ENCODE results near the gene TRPM3. TPM values are rescaled to one million over a fixed set of nuclear protein-coding genes. Genes with fewer than 3 reads are reported as not detected.

TRPM3 gene
- total and polyA plus RNA-seq, 7 experiments from 2014 or later = not detected

- no peak overlapping the region for H3K4me3 Mint-ChIP-seq
- no peaks in the 10 kb centered on the region for H3K36me3 ChIP-seq (ENCODE audit: control insufficient read depth in 2 of 3, insufficient read depth in 3 of 3, low read length in 3 of 3)
- DNase-seq (no peak), ATAC-seq (no peak)
- no peaks in the 10 kb centered on the region for H3K4me1 Mint-ChIP-seq
- intact Hi-C loops (cut with micrococcal nuclease) = no loop called here
- H3K27me3 ChIP-seq (ENCODE audit: control insufficient read depth in 2 of 2, insufficient read depth in 2 of 2, low read length in 2 of 2) = no peaks in the 10 kb centered on the region
- H3K9me3 Mint-ChIP-seq = peaks cover 0 to 18% (median 4%) of the 10 kb centered on the region in 11 donors
- H3K27ac Mint-ChIP-seq = no peak overlapping the region
- H3K4me3 ChIP-seq (ENCODE audit: low read length) = no peak overlapping the region
- CTCF ChIA-PET = no interaction called here
- H3K9me3 ChIP-seq (ENCODE audit: control insufficient read depth in 2 of 3, low read length in 3 of 3) = no peaks in the 10 kb centered on the region
- POLR2A ChIA-PET = no interaction called here
- no peak overlapping the region for H3K27ac ChIP-seq (ENCODE audit: low read depth, low read length)
- peaks cover 0 to 8% (median 5%) of the 10 kb centered on the region in 5 donors for H3K27me3 Mint-ChIP-seq
- H3K36me3 Mint-ChIP-seq = no peaks in the 10 kb centered on the region
- no peaks in the 10 kb centered on the region for H3K4me1 ChIP-seq (ENCODE audit: control insufficient read depth in 2 of 2, insufficient read depth in 2 of 2, low read length in 2 of 2)
Observed at GRCh38 chr9:71144495-71144894, 23.1 kb upstream of the TRPM3 start.

GRCh38 chr9:71136696-71137095, 15.3 kb upstream of the TRPM3 start:
- ChIA-PET POLR2A (no interaction called here), CTCF (no interaction called here)
- Mint-ChIP-seq H3K4me1 (no peaks in the 10 kb centered on the region), H3K9me3 (peaks cover 0 to 3% (median 0%) of the 10 kb centered on the region in 11 donors), H3K27ac (no peak overlapping the region), H3K36me3 (no peaks in the 10 kb centered on the region), H3K27me3 (peaks cover 0 to 4% (median 0%) of the 10 kb centered on the region in 5 donors), H3K4me3 (no peak overlapping the region)
- no peak overlapping the region for H3K4me3 ChIP-seq (ENCODE audit: low read length)
- no peaks in the 10 kb centered on the region for H3K4me1 ChIP-seq (ENCODE audit: control insufficient read depth in 2 of 2, insufficient read depth in 2 of 2, low read length in 2 of 2)
- DNase-seq (no peak), ATAC-seq (no peak)
- no peak overlapping the region for H3K27ac ChIP-seq (ENCODE audit: low read depth, low read length)
- intact Hi-C loops (cut with micrococcal nuclease) = no loop called here
- no peaks in the 10 kb centered on the region for H3K27me3 ChIP-seq (ENCODE audit: control insufficient read depth in 2 of 2, insufficient read depth in 2 of 2, low read length in 2 of 2)
- no peaks in the 10 kb centered on the region for H3K9me3 ChIP-seq (ENCODE audit: control insufficient read depth in 2 of 3, low read length in 3 of 3)
- H3K36me3 ChIP-seq (ENCODE audit: control insufficient read depth in 2 of 3, insufficient read depth in 3 of 3, low read length in 3 of 3) = no peaks in the 10 kb centered on the region

- no peaks in the 10 kb centered on the region for H3K36me3 Mint-ChIP-seq
- H3K4me1 Mint-ChIP-seq = no peaks in the 10 kb centered on the region
- CTCF ChIA-PET = no interaction called here
- DNase-seq (no peak), ATAC-seq (no peak)
- Histone ChIP-seq H3K9me3 (ENCODE audit: control insufficient read depth in 2 of 3, low read length in 3 of 3) (no peaks in the 10 kb centered on the region), H3K4me3 (ENCODE audit: low read length) (no peak overlapping the region), H3K27ac (ENCODE audit: low read depth, low read length) (no peak overlapping the region), H3K27me3 (ENCODE audit: control insufficient read depth in 2 of 2, insufficient read depth in 2 of 2, low read length in 2 of 2) (peaks cover 0 to 2% of the 10 kb centered on the region in 2 donors), H3K4me1 (ENCODE audit: control insufficient read depth in 2 of 2, insufficient read depth in 2 of 2, low read length in 2 of 2) (no peaks in the 10 kb centered on the region), H3K36me3 (ENCODE audit: control insufficient read depth in 2 of 3, insufficient read depth in 3 of 3, low read length in 3 of 3) (no peaks in the 10 kb centered on the region)
- POLR2A ChIA-PET = no interaction called here
- no peak overlapping the region for H3K4me3 Mint-ChIP-seq
- peaks cover 0 to 2% (median 0%) of the 10 kb centered on the region in 11 donors for H3K9me3 Mint-ChIP-seq
- intact Hi-C loops (cut with micrococcal nuclease) = no loop called here
- no peaks in the 10 kb centered on the region for H3K27me3 Mint-ChIP-seq
- H3K27ac Mint-ChIP-seq = no peak overlapping the region
Observed at GRCh38 chr9:71131145-71131544, 9.7 kb upstream of the TRPM3 start.

- H3K9me3 Mint-ChIP-seq = peaks cover 0 to 2% (median 0%) of the 10 kb centered on the region in 11 donors
- Histone ChIP-seq H3K36me3 (ENCODE audit: control insufficient read depth in 2 of 3, insufficient read depth in 3 of 3, low read length in 3 of 3) (no peaks in the 10 kb centered on the region), H3K27ac (ENCODE audit: low read depth, low read length) (no peak overlapping the region), H3K9me3 (ENCODE audit: control insufficient read depth in 2 of 3, low read length in 3 of 3) (no peaks in the 10 kb centered on the region), H3K4me3 (ENCODE audit: low read length) (no peak overlapping the region), H3K27me3 (ENCODE audit: control insufficient read depth in 2 of 2, insufficient read depth in 2 of 2, low read length in 2 of 2) (peaks cover 0 to 2% of the 10 kb centered on the region in 2 donors), H3K4me1 (ENCODE audit: control insufficient read depth in 2 of 2, insufficient read depth in 2 of 2, low read length in 2 of 2) (no peaks in the 10 kb centered on the region)
- intact Hi-C loops (cut with micrococcal nuclease) = no loop called here
- CTCF ChIA-PET = no interaction called here
- H3K36me3 Mint-ChIP-seq = no peaks in the 10 kb centered on the region
- H3K27ac Mint-ChIP-seq = no peak overlapping the region
- no peak overlapping the region for H3K4me3 Mint-ChIP-seq
- H3K4me1 Mint-ChIP-seq = no peaks in the 10 kb centered on the region
- POLR2A ChIA-PET = no interaction called here
- ATAC-seq (no peak), DNase-seq (no peak)
- H3K27me3 Mint-ChIP-seq = peaks cover 0 to 3% (median 0%) of the 10 kb centered on the region in 5 donors
Observed at GRCh38 chr9:71130521-71130920, 9.1 kb upstream of the TRPM3 start.

GRCh38 chr9:71128796-71129195, 7.4 kb upstream of the TRPM3 start:
- Mint-ChIP-seq H3K27me3 (peaks cover 0 to 9% (median 4%) of the 10 kb centered on the region in 5 donors), H3K9me3 (peaks cover 0 to 3% (median 0%) of the 10 kb centered on the region in 11 donors), H3K27ac (no peak overlapping the region), H3K36me3 (no peaks in the 10 kb centered on the region), H3K4me1 (no peaks in the 10 kb centered on the region), H3K4me3 (no peak overlapping the region)
- H3K27me3 ChIP-seq (ENCODE audit: control insufficient read depth in 2 of 2, insufficient read depth in 2 of 2, low read length in 2 of 2) = peaks cover 0 to 2% of the 10 kb centered on the region in 2 donors
- intact Hi-C loops (cut with micrococcal nuclease) = no loop called here
- H3K9me3 ChIP-seq (ENCODE audit: control insufficient read depth in 2 of 3, low read length in 3 of 3) = no peaks in the 10 kb centered on the region
- ChIA-PET CTCF (no interaction called here), POLR2A (no interaction called here)
- ATAC-seq (no peak), DNase-seq (no peak)
- H3K4me3 ChIP-seq (ENCODE audit: low read length) = no peak overlapping the region
- H3K27ac ChIP-seq (ENCODE audit: low read depth, low read length) = no peak overlapping the region
- no peaks in the 10 kb centered on the region for H3K4me1 ChIP-seq (ENCODE audit: control insufficient read depth in 2 of 2, insufficient read depth in 2 of 2, low read length in 2 of 2)
- H3K36me3 ChIP-seq (ENCODE audit: control insufficient read depth in 2 of 3, insufficient read depth in 3 of 3, low read length in 3 of 3) = no peaks in the 10 kb centered on the region

GRCh38 chr9:71127301-71127700, 5.9 kb upstream of the TRPM3 start:
- Histone ChIP-seq H3K27me3 (ENCODE audit: control insufficient read depth in 2 of 2, insufficient read depth in 2 of 2, low read length in 2 of 2) (peaks cover 0 to 2% of the 10 kb centered on the region in 2 donors), H3K9me3 (ENCODE audit: control insufficient read depth in 2 of 3, low read length in 3 of 3) (no peaks in the 10 kb centered on the region), H3K36me3 (ENCODE audit: control insufficient read depth in 2 of 3, insufficient read depth in 3 of 3, low read length in 3 of 3) (no peaks in the 10 kb centered on the region), H3K4me1 (ENCODE audit: control insufficient read depth in 2 of 2, insufficient read depth in 2 of 2, low read length in 2 of 2) (no peaks in the 10 kb centered on the region), H3K27ac (ENCODE audit: low read depth, low read length) (no peak overlapping the region), H3K4me3 (ENCODE audit: low read length) (no peak overlapping the region)
- DNase-seq = no peak
- peaks cover 0 to 3% (median 0%) of the 10 kb centered on the region in 11 donors for H3K9me3 Mint-ChIP-seq
- POLR2A ChIA-PET = no interaction called here
- no peak overlapping the region for H3K27ac Mint-ChIP-seq
- H3K27me3 Mint-ChIP-seq = peaks cover 5 to 19% (median 11%) of the 10 kb centered on the region in 5 donors
- no peaks in the 10 kb centered on the region for H3K36me3 Mint-ChIP-seq
- intact Hi-C loops (cut with micrococcal nuclease) = no loop called here
- ATAC-seq = no peak
- CTCF ChIA-PET = no interaction called here
- H3K4me3 Mint-ChIP-seq = no peak overlapping the region
- H3K4me1 Mint-ChIP-seq = no peaks in the 10 kb centered on the region

- CTCF ChIA-PET = no interaction called here
- no peak overlapping the region for H3K27ac Mint-ChIP-seq
- no peaks in the 10 kb centered on the region for H3K36me3 Mint-ChIP-seq
- H3K27me3 Mint-ChIP-seq = peaks cover 18 to 39% (median 23%) of the 10 kb centered on the region in 5 donors
- H3K9me3 ChIP-seq (ENCODE audit: control insufficient read depth in 2 of 3, low read length in 3 of 3) = no peaks in the 10 kb centered on the region
- intact Hi-C loops (cut with micrococcal nuclease) = no loop called here
- no peak for ATAC-seq
- POLR2A ChIA-PET = no interaction called here
- H3K27ac ChIP-seq (ENCODE audit: low read depth, low read length) = no peak overlapping the region
- no peak for DNase-seq
- H3K4me1 Mint-ChIP-seq = peaks cover 0 to 4% (median 0%) of the 10 kb centered on the region in 7 donors
- H3K4me3 Mint-ChIP-seq = no peak overlapping the region
- no peak overlapping the region for H3K4me3 ChIP-seq (ENCODE audit: low read length)
- H3K9me3 Mint-ChIP-seq = peaks cover 0 to 3% (median 0%) of the 10 kb centered on the region in 11 donors
- H3K36me3 ChIP-seq (ENCODE audit: control insufficient read depth in 2 of 3, insufficient read depth in 3 of 3, low read length in 3 of 3) = no peaks in the 10 kb centered on the region
- no peaks in the 10 kb centered on the region for H3K27me3 ChIP-seq (ENCODE audit: control insufficient read depth in 2 of 2, insufficient read depth in 2 of 2, low read length in 2 of 2)
- no peaks in the 10 kb centered on the region for H3K4me1 ChIP-seq (ENCODE audit: control insufficient read depth in 2 of 2, insufficient read depth in 2 of 2, low read length in 2 of 2)
Observed at GRCh38 chr9:71122421-71122820, 1.0 kb upstream of the TRPM3 start.
